OCI-LY7 (cell line): ENCODE results near the gene TTC8. TPM values are rescaled to one million over a fixed set of nuclear protein-coding genes. Genes with fewer than 3 reads are reported as not detected.

Source experiments
- BruUV-seq: library from RNA; stranded (reverse); fragments of 400-500 nt; replicated peaks from 2 replicates; lab custom pipeline; 2021; lab: Mats Ljungman, UMichigan
- CTCF ChIA-PET: fragments of 300-600 bp; sonication (Branson Sonifier 250); formaldehyde crosslinking; loops from one replicate; lab custom pipeline; 2022; ENCODE audit warnings: antibody characterized with exemption; ENCODE audit not compliant: unreplicated experiment; lab: Charles Lee
- POLR2A ChIA-PET: fragments of 300-600 bp; sonication (Branson Sonifier 250); formaldehyde crosslinking; loops from one replicate; lab custom pipeline; 2022; ENCODE audit warnings: antibody characterized with exemption; lab: Charles Lee
- DNase-seq: peaks from one replicate; pipeline ENCODE4 v3.0.0-alpha.2; 2015; ENCODE audit warnings: low spot score
- H2AFZ ChIP-seq: fragments of 200-600 bp; sonication (generic), shearing (Covaris generic); 2 replicates; pipeline ENCODE4 v1.6.1; 2014; ENCODE audit warnings: mild to moderate bottlenecking, antibody characterized with exemption, low read length, moderate library complexity
- H3K27ac ChIP-seq: fragments of 200-600 bp; sonication (generic); 2 replicates; pipeline ENCODE4 v1.5.1; 2014; ENCODE audit warnings: mixed run types, low read depth, mild to moderate bottlenecking, moderate library complexity, low read length, inconsistent platforms; ENCODE audit not compliant: poor library complexity, severe bottlenecking
- H3K36me3 ChIP-seq: fragments of 200-600 bp; sonication (generic); 2 replicates; pipeline ENCODE4 v1.6.1; 2014; ENCODE audit warnings: mild to moderate bottlenecking, antibody characterized with exemption, low read length, moderate library complexity, mixed read lengths; ENCODE audit not compliant: insufficient read depth
- H3K4me1 ChIP-seq: fragments of 200-600 bp; sonication (generic); 2 replicates; pipeline ENCODE4 v1.5.1; 2014; ENCODE audit warnings: mild to moderate bottlenecking, low read length; ENCODE audit not compliant: insufficient read depth, poor library complexity, severe bottlenecking
- H3K4me2 ChIP-seq: fragments of 200-600 bp; sonication (generic); 2 replicates; pipeline ENCODE4 v1.6.1; 2014; ENCODE audit warnings: mild to moderate bottlenecking, low read length
- H3K4me3 ChIP-seq: fragments of 200-600 bp; sonication (generic); 2 replicates; pipeline ENCODE4 v1.5.1; 2014; ENCODE audit warnings: mild to moderate bottlenecking, low read depth, low read length; ENCODE audit not compliant: poor library complexity, severe bottlenecking
- H3K79me2 ChIP-seq: fragments of 200-600 bp; sonication (generic); 2 replicates; pipeline ENCODE4 v1.6.1; 2016; ENCODE audit warnings: low read depth, mild to moderate bottlenecking, low read length, moderate library complexity, mixed read lengths; ENCODE audit not compliant: insufficient read depth
- H3K9me2 ChIP-seq: fragments of 200-600 bp; sonication (generic); 2 replicates; pipeline ENCODE4 v1.6.1; 2016; ENCODE audit warnings: mild to moderate bottlenecking, low read length, mixed read lengths; ENCODE audit not compliant: insufficient read depth
- H3K9me3 ChIP-seq: fragments of 200-600 bp; sonication (generic); 2 replicates; pipeline ENCODE4 v1.6.1; 2014; ENCODE audit warnings: mild to moderate bottlenecking, mixed run types, low read length, mixed read lengths
- H4K20me1 ChIP-seq: fragments of 200-600 bp; sonication (generic); 2 replicates; pipeline ENCODE4 v1.6.1; 2014; ENCODE audit warnings: mild to moderate bottlenecking, antibody characterized with exemption, low read length, moderate library complexity, mixed read lengths; ENCODE audit not compliant: insufficient read depth
- CTCF ChIP-seq: fragments of 200-600 bp; sonication (generic); conservative IDR thresholded peaks from 2 replicates; pipeline ENCODE4 v1.5.1; 2014; ENCODE audit warnings: mild to moderate bottlenecking, antibody characterized with exemption, low read length, moderate library complexity, mixed read lengths
- EZH2phosphoT487 ChIP-seq: fragments of 200-600 bp; sonication (generic); IDR thresholded peaks from 2 replicates; pipeline ENCODE4 v1.6.1; 2018; ENCODE audit warnings: low read depth, borderline replicate concordance, mild to moderate bottlenecking, mixed run types, antibody characterized with exemption, low read length, moderate library complexity, mixed read lengths
- intact Hi-C: fragments of 100-400 bp; cut with micrococcal nuclease; formaldehyde crosslinking; loops from one replicate; pipeline ENCODE4 v1.10.0; 2022; ENCODE audit not compliant: unreplicated experiment
- total RNA-seq, 2 experiments: library from RNA; depleted of rRNA in 1 of 2; stranded (reverse); fragments of >200 nt in 1 of 2; shearing (Covaris generic) in 1 of 2; gene quantifications; 2 replicates each; pipeline ENCODE4 v1.2.3, GENCODE V29; 2014 to 2022

The TTC8 gene
- total RNA-seq, 2 experiments from 2014 or later: 3.0 to 8.2 TPM

GRCh38 chr14:88882236-88882635, 57.8 kb downstream of the TTC8 start:
- TF ChIP-seq CTCF (no peak), EZH2phosphoT487 (no peak)
- Histone ChIP-seq H3K9me3 (no peaks in the 10 kb centered on the region), H3K4me2 (no peak overlapping the region), H3K36me3 (no peaks in the 10 kb centered on the region), H3K79me2 (no peaks in the 10 kb centered on the region), H3K4me3 (no peak overlapping the region), H3K9me2 (no peaks in the 10 kb centered on the region), H3K27ac (no peak overlapping the region), H4K20me1 (no peaks in the 10 kb centered on the region), H2AFZ (no peak overlapping the region), H3K4me1 (no peaks in the 10 kb centered on the region)
- no peak for DNase-seq
- intact Hi-C loops: no loop called here
- CTCF ChIA-PET: no interaction called here
- POLR2A ChIA-PET: no interaction called here
- BruUV-seq: no TSS peak

GRCh38 chr14:88895116-88895515, 70.7 kb downstream of the TTC8 start:
- Histone ChIP-seq H3K4me1 (no peaks in the 10 kb centered on the region), H3K9me2 (no peaks in the 10 kb centered on the region), H3K79me2 (no peaks in the 10 kb centered on the region), H4K20me1 (no peaks in the 10 kb centered on the region), H3K4me2 (no peak overlapping the region), H3K36me3 (no peaks in the 10 kb centered on the region), H2AFZ (no peak overlapping the region), H3K27ac (no peak overlapping the region), H3K4me3 (no peak overlapping the region), H3K9me3 (no peaks in the 10 kb centered on the region)
- BruUV-seq: no TSS peak
- POLR2A ChIA-PET: no interaction called here
- TF ChIP-seq CTCF (no peak), EZH2phosphoT487 (no peak)
- CTCF ChIA-PET: no interaction called here
- no peak for DNase-seq
- intact Hi-C loops: no loop called here

GRCh38 chr14:88901189-88901588, 76.7 kb downstream of the TTC8 start:
- Histone ChIP-seq H3K9me3 (no peaks in the 10 kb centered on the region), H3K4me1 (no peaks in the 10 kb centered on the region), H3K79me2 (no peaks in the 10 kb centered on the region), H3K4me3 (no peak overlapping the region), H4K20me1 (no peaks in the 10 kb centered on the region), H3K9me2 (no peaks in the 10 kb centered on the region), H2AFZ (no peak overlapping the region), H3K27ac (no peak overlapping the region), H3K4me2 (no peak overlapping the region), H3K36me3 (no peaks in the 10 kb centered on the region)
- TF ChIP-seq EZH2phosphoT487 (no peak), CTCF (no peak)
- no peak for DNase-seq
- intact Hi-C loops: no loop called here
- POLR2A ChIA-PET: no interaction called here
- CTCF ChIA-PET: no interaction called here
- BruUV-seq: no TSS peak
